Spinal cord (tissue), 10 donors: ENCODE results near the gene CEP126. TPM values are rescaled to one million over a fixed set of nuclear protein-coding genes. Genes with fewer than 3 reads are reported as not detected.

Experiments
- DNase-seq, 6 donors: peaks; one replicate each; pipeline versions ENCODE4 v3.0.0 to v3.0.0-alpha.2; 2013 to 2015; ENCODE audit warnings: low spot score in 6 of 6, low read depth in 4 of 6
- H3K27ac ChIP-seq: one replicate; pipeline ENCODE4 v1.5.1; 2013; ENCODE audit warnings: low read depth, low read length, control low read depth
- H3K27me3 ChIP-seq: one replicate; pipeline ENCODE4 v1.6.1; 2013; ENCODE audit warnings: low read length; ENCODE audit not compliant: control insufficient read depth, insufficient read depth
- H3K36me3 ChIP-seq: one replicate; pipeline ENCODE4 v1.6.1; 2013; ENCODE audit warnings: low read length; ENCODE audit not compliant: control insufficient read depth, insufficient read depth
- H3K4me1 ChIP-seq: one replicate; pipeline ENCODE4 v1.6.1; 2013; ENCODE audit warnings: low read length; ENCODE audit not compliant: control insufficient read depth, insufficient read depth
- H3K4me3 ChIP-seq: one replicate; pipeline ENCODE4 v1.5.1; 2013; ENCODE audit warnings: low read depth, low read length, control low read depth
- H3K9me3 ChIP-seq: one replicate; pipeline ENCODE4 v1.6.1; 2013; ENCODE audit warnings: low read length; ENCODE audit not compliant: control insufficient read depth, insufficient read depth
- WGBS: methylation state at CpG from one replicate; pipeline ENCODE4 v1.1.5; 2013; ENCODE audit warnings: missing lambda C conversion rate; ENCODE audit not compliant: insufficient coverage; 5-methylcytosine and 5-hydroxymethylcytosine counted together
- polyA plus RNA-seq, 2 donors: library from polyadenylated mRNA; unstranded; fragments of 120-200 nt; gene quantifications; one replicate each; pipeline ENCODE4 v1.2.1, GENCODE V29; 2013; ENCODE audit not compliant: insufficient read length in 2 of 2
- total RNA-seq, 2 donors: library from RNA; depleted of rRNA in 1 of 2; stranded (reverse); fragments of 120-200 nt in 1 of 2; fragments of >200 nt in 1 of 2; gene quantifications; one replicate each; pipeline versions ENCODE4 v1.2.3 to v1.2.4, GENCODE V29; 2013 to 2014
- donor health status: healthy.

Gene CEP126
- total and polyA plus RNA-seq, 4 donors = 10.1 to 19.1 (median 16.3) TPM

DNA sequence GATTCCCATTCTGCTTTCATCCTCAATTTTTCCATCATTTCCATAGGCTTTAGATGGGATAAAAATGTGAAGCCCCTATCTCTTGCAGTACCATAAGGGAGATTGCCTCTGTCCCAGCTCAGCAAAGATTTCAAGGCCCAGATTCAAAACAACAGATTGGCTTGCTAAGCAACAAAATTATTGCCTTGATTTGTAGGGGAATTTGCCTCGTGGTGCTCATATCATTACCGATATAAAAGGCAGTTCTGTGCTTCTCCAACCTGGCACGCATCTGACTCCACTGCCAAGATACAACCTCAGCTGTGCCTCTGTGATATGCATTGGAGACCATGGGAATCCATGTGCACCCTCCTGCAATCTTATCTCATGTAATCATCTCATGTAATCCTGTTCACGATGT lies 25.0 kb upstream of the CEP126 start:
- no peak overlapping the region for H3K4me3 ChIP-seq
- H3K36me3 ChIP-seq = no peaks in the 10 kb centered on the region
- no peak overlapping the region for H3K27ac ChIP-seq
- no peaks in the 10 kb centered on the region for H3K9me3 ChIP-seq
- no peaks in the 10 kb centered on the region for H3K27me3 ChIP-seq
- WGBS = 64% methylated on average over 4 of the region's 4 CpGs
- H3K4me1 ChIP-seq = no peaks in the 10 kb centered on the region
- DNase-seq = peak in 2 of 6 donors; percentile 9 to 60

DNA sequence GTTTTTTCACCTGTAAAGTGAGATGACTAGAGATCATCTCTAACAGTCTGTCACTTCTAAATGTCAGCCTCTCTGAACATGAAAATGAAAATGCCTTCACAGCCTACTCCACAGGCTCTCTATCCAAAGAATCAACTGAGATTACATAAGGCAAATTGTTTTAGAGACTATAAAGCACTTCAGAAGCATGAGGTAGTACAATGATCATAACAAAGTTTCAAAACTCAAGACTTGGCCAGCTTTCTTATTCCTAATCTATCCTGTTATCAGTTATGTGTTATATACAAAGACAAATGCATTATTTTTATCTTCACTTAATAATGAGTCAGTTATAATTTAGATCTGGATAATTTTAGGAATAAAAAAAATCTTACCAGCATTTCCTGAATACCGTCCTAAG lies 20.3 kb upstream of the CEP126 start:
- DNase-seq = no peak
- H3K4me1 ChIP-seq = no peaks in the 10 kb centered on the region
- H3K4me3 ChIP-seq = no peak overlapping the region
- H3K27ac ChIP-seq = no peak overlapping the region
- H3K27me3 ChIP-seq = no peaks in the 10 kb centered on the region
- no peaks in the 10 kb centered on the region for H3K36me3 ChIP-seq
- WGBS = no CpG with 5 or more reads among the region's 1 CpG
- no peaks in the 10 kb centered on the region for H3K9me3 ChIP-seq

DNA sequence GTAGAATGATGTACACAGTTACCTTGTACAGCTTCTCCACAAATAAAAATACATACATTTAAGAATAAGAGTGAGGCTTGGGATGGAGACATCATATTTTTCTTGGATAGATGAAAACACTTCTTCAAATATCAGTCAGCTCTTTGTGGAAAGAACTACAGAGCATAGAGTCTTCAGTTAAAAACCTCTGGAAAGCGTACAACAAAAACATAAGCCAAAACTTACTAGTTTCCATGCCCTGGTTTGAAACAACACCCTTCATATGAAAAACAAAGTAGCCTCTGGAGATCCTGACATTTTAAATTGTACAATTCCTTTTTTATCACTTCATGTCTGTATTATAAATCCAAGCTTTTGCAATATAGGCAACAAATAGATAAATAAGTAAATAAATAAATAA lies 7.0 kb upstream of the CEP126 start:
- Histone ChIP-seq H3K9me3 (no peaks in the 10 kb centered on the region), H3K4me3 (no peak overlapping the region), H3K4me1 (no peaks in the 10 kb centered on the region), H3K27me3 (no peaks in the 10 kb centered on the region), H3K36me3 (no peaks in the 10 kb centered on the region), H3K27ac (no peak overlapping the region)
- DNase-seq = peak in 1 of 6 donors; percentile 28
- 67% methylated on average over 1 of the region's 1 CpG for WGBS

DNA sequence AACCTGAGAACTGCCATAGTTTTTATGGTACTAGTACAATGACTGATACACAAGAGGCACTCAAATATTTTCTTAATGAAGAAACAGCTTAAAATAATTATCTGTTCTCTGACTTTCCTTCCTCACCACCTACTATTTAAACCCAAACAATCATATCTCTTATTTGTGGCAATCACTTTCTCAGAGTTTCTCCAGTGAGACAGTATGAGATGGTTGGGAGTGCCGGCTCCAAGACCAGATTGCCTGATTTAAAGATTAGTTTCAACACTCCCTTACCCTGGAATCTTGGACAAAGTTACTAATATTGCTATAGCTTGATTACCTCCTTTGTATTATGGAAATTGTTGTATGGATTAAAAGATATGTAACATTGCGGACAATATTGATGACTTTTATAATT lies 5.7 kb upstream of the CEP126 start:
- no peaks in the 10 kb centered on the region for H3K36me3 ChIP-seq
- WGBS = no CpG with 5 or more reads among the region's 2 CpGs
- no peak for DNase-seq

DNA sequence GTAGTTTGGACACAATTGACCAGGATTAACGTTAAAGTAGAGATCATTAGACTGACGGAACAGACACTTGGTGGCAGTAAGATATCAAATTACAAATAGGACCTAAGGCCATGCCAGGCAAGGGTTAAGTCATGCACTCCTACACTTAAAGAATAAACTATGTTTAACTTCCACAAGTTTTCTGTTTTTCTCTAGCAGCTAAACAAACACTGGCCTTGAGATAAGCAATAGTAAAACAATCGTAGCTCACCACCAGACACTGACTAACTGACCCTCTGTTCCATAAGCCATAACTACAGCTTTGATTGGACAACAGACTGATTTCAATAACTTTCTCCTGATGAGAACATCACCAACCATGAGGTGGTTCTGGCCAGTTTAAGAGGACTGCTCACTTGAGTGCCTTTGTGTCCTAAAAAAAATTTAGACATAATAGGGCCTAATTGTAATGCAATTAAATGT lies 2.0 kb upstream of the CEP126 start:
- Histone ChIP-seq H3K36me3 (no peaks in the 10 kb centered on the region), H3K4me3 (no peak overlapping the region), H3K9me3 (no peaks in the 10 kb centered on the region), H3K27me3 (no peaks in the 10 kb centered on the region), H3K27ac (no peak overlapping the region), H3K4me1 (no peaks in the 10 kb centered on the region)
- WGBS = no CpG with 5 or more reads among the region's 3 CpGs
- DNase-seq = peak in 1 of 6 donors; percentile 7

More for the DNA sequence above, 5.7 kb upstream of the CEP126 start:
- H3K4me1 ChIP-seq = no peaks in the 10 kb centered on the region
- no peaks in the 10 kb centered on the region for H3K27me3 ChIP-seq
- no peak overlapping the region for H3K27ac ChIP-seq
- no peak overlapping the region for H3K4me3 ChIP-seq
- no peaks in the 10 kb centered on the region for H3K9me3 ChIP-seq

DNA sequence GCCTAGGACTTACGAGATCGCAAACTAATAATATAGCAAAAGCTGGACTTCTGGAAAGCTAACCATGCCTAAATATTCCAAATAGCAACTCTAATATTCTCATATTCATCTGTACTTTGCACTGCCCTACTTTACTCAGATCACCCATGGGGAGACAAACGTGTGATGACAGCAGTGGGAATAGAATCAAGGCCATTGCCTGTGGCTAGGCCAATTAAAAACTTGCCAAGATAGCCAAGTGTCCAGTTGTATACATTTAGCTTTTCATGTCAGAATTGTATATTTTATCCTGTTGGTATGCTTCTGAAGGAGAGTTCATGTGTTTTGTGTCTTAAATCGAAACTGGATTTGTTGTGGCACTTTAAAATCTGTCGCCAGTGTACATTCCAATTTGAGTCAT lies 1.2 kb upstream of the CEP126 start:
- Histone ChIP-seq H3K4me1 (no peaks in the 10 kb centered on the region), H3K36me3 (no peaks in the 10 kb centered on the region), H3K27ac (peak overlapping the region; percentile 96), H3K4me3 (no peak overlapping the region), H3K27me3 (no peaks in the 10 kb centered on the region), H3K9me3 (no peaks in the 10 kb centered on the region)
- WGBS = 100% methylated on average over 3 of the region's 5 CpGs
- DNase-seq = no peak

DNA sequence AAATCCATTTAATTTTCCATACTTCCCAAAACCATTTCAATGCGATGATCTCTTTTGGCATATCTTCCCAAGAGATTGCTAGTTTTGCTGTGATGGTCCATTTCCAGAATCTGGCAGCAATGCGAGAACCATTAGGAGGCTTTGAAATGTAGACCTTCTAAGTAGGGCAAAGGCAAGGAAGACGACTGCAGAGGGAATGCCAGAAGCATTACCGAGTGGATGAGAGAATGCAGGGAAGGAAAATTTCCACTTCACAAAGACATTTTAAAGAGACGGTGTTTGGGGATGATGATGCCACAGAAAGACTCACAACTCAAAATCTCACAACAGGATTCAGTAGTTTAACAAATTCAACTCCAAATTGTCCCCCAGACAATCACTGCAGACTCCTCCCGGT lies 471 bp upstream of the CEP126 start:
- Histone ChIP-seq H3K4me3 (peak overlapping the region; percentile 83), H3K36me3 (no peaks in the 10 kb centered on the region), H3K4me1 (no peaks in the 10 kb centered on the region), H3K27me3 (no peaks in the 10 kb centered on the region), H3K9me3 (no peaks in the 10 kb centered on the region), H3K27ac (peak overlapping the region; percentile 96)
- WGBS = 0% methylated on average over 1 of the region's 6 CpGs
- peak in 2 of 6 donors; percentile 74 to 78 for DNase-seq

DNA sequence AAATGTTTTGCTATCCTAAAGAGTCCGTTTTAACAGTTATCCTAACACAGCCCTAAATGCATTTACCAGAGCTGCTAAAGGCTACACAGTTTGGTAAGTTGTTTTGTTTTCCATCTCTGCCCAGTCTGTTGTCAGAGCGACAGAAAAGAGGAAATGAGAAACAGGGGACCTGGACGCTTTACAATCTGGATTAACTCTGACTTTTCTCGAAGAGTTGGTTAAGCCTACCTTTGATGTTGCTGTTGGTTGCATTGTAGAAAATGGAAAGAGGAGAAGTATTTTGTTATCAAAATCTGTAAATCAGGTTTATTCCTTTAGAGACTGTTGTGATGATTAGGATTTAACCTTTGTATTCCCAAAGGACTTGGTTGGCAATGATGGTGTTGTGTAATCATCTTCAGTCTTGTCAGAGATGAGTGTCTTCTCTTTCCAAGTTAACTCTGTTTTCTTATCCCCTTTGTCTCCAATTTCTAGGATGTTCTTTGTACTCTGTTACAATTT lies 1.0 kb downstream of the CEP126 start:
- H3K4me1 ChIP-seq = no peaks in the 10 kb centered on the region
- no peaks in the 10 kb centered on the region for H3K9me3 ChIP-seq
- peak overlapping the region; percentile 96 for H3K27ac ChIP-seq
- H3K36me3 ChIP-seq = no peaks in the 10 kb centered on the region
- H3K27me3 ChIP-seq = no peaks in the 10 kb centered on the region
- 0% methylated on average over 1 of the region's 4 CpGs for WGBS
- peak in 5 of 6 donors; percentile 36 to 75 (median 53) for DNase-seq
- peak overlapping the region; percentile 83 for H3K4me3 ChIP-seq

DNA sequence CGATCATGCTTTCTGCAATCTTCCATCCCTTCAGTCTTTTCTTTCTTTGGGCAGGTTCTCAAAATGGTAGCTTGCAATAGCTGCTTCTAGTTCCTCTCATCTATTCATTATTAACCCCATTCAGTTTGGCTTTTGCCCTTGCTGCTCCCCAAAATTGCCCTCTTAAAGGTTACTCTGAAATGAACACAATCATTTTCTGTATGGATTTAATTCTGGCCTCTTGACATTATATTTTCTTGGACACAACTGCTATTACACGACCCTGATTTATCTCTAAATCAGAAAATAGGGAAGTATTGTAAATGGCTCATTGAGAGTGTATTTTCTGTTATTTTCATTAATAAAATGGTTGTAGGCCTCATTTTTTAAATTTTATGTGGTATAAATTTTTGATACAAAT lies 1.6 kb downstream of the CEP126 start, which contains the start of gene ANGPTL5:
TSS of gene ANGPTL5 (minus strand) at position 101 of the 400 bp plus-strand sequence. CDS start 8,613 bp downstream, outside the sequence.
- Histone ChIP-seq H3K27me3 (no peaks in the 10 kb centered on the region), H3K4me1 (no peaks in the 10 kb centered on the region), H3K36me3 (no peaks in the 10 kb centered on the region), H3K27ac (peak within 1 kb of the TSS; percentile 96), H3K4me3 (peak within 1 kb of the TSS; percentile 83), H3K9me3 (no peaks in the 10 kb centered on the region)
- WGBS = 67% methylated on average over 1 of the region's 2 CpGs
- DNase-seq = peak in 3 of 6 donors; percentile 9 to 51 (median 44)

DNA sequence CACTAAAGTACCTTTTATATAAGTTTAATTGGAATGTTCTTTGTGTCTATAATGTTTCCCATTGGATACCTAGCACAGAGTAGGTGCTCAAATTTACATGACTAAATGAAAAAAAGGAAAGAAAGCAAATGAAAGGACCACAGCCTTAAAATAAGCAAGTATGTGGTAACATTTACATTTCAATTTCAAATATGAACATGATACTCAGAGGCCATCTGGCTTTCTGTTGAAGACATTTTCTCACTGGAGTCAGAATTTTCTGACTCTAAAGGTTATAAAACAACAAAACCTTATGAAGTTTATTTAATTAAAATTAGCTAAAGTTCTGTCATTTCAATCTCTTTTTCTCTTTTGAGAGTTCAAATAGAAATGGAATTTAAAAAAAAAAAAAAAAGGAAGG lies 2.4 kb downstream of the CEP126 start:
- no peak overlapping the region for H3K27ac ChIP-seq
- H3K27me3 ChIP-seq = no peaks in the 10 kb centered on the region
- no peak overlapping the region for H3K4me3 ChIP-seq
- H3K36me3 ChIP-seq = no peaks in the 10 kb centered on the region
- DNase-seq = peak in 2 of 6 donors; percentile 13 to 24
- H3K9me3 ChIP-seq = no peaks in the 10 kb centered on the region
- no peaks in the 10 kb centered on the region for H3K4me1 ChIP-seq
